Keratinocyte (primary cell): ENCODE results near the gene MARCHF3. TPM values are rescaled to one million over a fixed set of nuclear protein-coding genes. Genes with fewer than 3 reads are reported as not detected.

Experiments
- DNase-seq: peaks from one replicate; pipeline ENCODE4 v3.0.0-alpha.2; 2011; ENCODE audit warnings: low read depth, missing footprints, low spot score
- FAIRE-seq: peaks from 2 replicates; lab custom pipeline; 2011; peaks lifted over from hg19 to GRCh38; lab: Jason Lieb, UNC
- H2AFZ ChIP-seq: 2 replicates; pipeline ENCODE4 v1.6.0; 2012; ENCODE audit warnings: low read length, control low read depth, inconsistent platforms; ENCODE audit not compliant: control insufficient read depth
- H3K27ac ChIP-seq: 2 replicates; pipeline ENCODE4 v1.5.1; 2011; ENCODE audit warnings: low read length; ENCODE audit not compliant: control insufficient read depth, insufficient read depth
- H3K27me3 ChIP-seq: 3 replicates; pipeline ENCODE4 v1.6.0; 2011; ENCODE audit warnings: low read length; ENCODE audit not compliant: control insufficient read depth, insufficient read depth; ENCODE audit errors: extremely low read depth
- H3K36me3 ChIP-seq, 2 experiments: 2 replicates in 1 of 2; 3 replicates in 1 of 2; pipeline ENCODE4 v1.5.1; 2011; ENCODE audit warnings: low read length in 2 of 2, mild to moderate bottlenecking in 1 of 2; ENCODE audit not compliant: control insufficient read depth in 2 of 2, insufficient read depth in 2 of 2; ENCODE audit errors: extremely low read depth in 1 of 2
- H3K4me1 ChIP-seq: 3 replicates; pipeline ENCODE4 v1.5.1; 2011; ENCODE audit warnings: low read length; ENCODE audit not compliant: control insufficient read depth, insufficient read depth; ENCODE audit errors: extremely low read depth
- H3K4me2 ChIP-seq: 3 replicates; pipeline ENCODE4 v1.6.0; 2011; ENCODE audit warnings: low read depth, low read length; ENCODE audit not compliant: control insufficient read depth, insufficient read depth; ENCODE audit errors: extremely low read depth
- H3K4me3 ChIP-seq, 3 experiments: fragments of 200-600 bp in 1 of 3; sonication (generic) in 1 of 3; 2 replicates in 2 of 3; 3 replicates in 1 of 3; pipeline ENCODE4 v1.5.1; 2011 to 2016; ENCODE audit warnings: low read length in 3 of 3, mild to moderate bottlenecking in 3 of 3, control low read depth in 2 of 3, inconsistent platforms in 1 of 3, low read depth in 1 of 3, mixed read lengths in 1 of 3, mixed run types in 1 of 3, moderate library complexity in 1 of 3; ENCODE audit not compliant: control insufficient read depth in 2 of 3, insufficient read depth in 2 of 3; ENCODE audit errors: extremely low read depth in 1 of 3
- H3K79me2 ChIP-seq: 2 replicates; pipeline ENCODE4 v1.6.0; 2012; ENCODE audit warnings: low read length; ENCODE audit not compliant: control insufficient read depth, insufficient read depth
- H3K9ac ChIP-seq: 3 replicates; pipeline ENCODE4 v1.6.0; 2011; ENCODE audit warnings: low read length; ENCODE audit not compliant: control insufficient read depth, insufficient read depth; ENCODE audit errors: extremely low read depth
- H3K9me1 ChIP-seq: 3 replicates; pipeline ENCODE4 v1.6.0; 2011; ENCODE audit warnings: low read length; ENCODE audit not compliant: control insufficient read depth, insufficient read depth; ENCODE audit errors: extremely low read depth
- H3K9me3 ChIP-seq: 2 replicates; pipeline ENCODE4 v1.5.1; 2012; ENCODE audit warnings: low read depth, low read length; ENCODE audit not compliant: control insufficient read depth
- H4K20me1 ChIP-seq: 3 replicates; pipeline ENCODE4 v1.6.0; 2011; ENCODE audit warnings: low read length; ENCODE audit not compliant: control insufficient read depth, insufficient read depth; ENCODE audit errors: extremely low read depth
- EZH2 ChIP-seq: IDR thresholded peaks from one replicate; pipeline ENCODE4 v1.6.1; 2012; ENCODE audit warnings: inconsistent platforms, mild to moderate bottlenecking, low read length, moderate library complexity
- dilution Hi-C: fragments of 300-500 bp; cut with MboI; formaldehyde crosslinking; loops from one replicate; pipeline ENCODE4 v1.7.0; 2020; ENCODE audit warnings: low sequenced_read_pairs; ENCODE audit not compliant: extremely low pct_ligation_motif_present
- polyA plus RNA-seq, 5 experiments: library from polyadenylated mRNA; depleted of rRNA in 3 of 5; stranded (reverse) in 3 of 5; stranded (forward) in 1 of 5; unstranded in 1 of 5; fragments of >200 nt; gene quantifications; 1 replicate in 1 of 5; 2 replicates in 3 of 5; 3 replicates in 1 of 5; pipeline versions ENCODE4 v1.2.1 to v1.2.3, GENCODE V29; 2011 to 2012; ENCODE audit warnings: missing spikeins in 2 of 5, low read depth in 1 of 5, low replicate concordance in 1 of 5
- TF ChIP-seq, protein P1 (sequence below), 3 experiments: IDR thresholded peaks in 1 of 3; conservative IDR thresholded peaks in 1 of 3; optimal IDR thresholded peaks in 1 of 3; 2 replicates in 2 of 3; 3 replicates in 1 of 3; pipeline versions ENCODE3 to v1.5.1; 2011; ENCODE audit warnings: low read length in 3 of 3, mild to moderate bottlenecking in 3 of 3, moderate library complexity in 2 of 3, control low read depth in 1 of 3, inconsistent platforms in 1 of 3; ENCODE audit not compliant: insufficient read depth in 2 of 3; ENCODE audit errors: extremely low read depth in 1 of 3

The MARCHF3 gene
- polyA plus RNA-seq, 1 donor (not counting 4 experiments of a cell fraction or from before 2014, with no cell fraction given): 0.45 TPM

DNA sequence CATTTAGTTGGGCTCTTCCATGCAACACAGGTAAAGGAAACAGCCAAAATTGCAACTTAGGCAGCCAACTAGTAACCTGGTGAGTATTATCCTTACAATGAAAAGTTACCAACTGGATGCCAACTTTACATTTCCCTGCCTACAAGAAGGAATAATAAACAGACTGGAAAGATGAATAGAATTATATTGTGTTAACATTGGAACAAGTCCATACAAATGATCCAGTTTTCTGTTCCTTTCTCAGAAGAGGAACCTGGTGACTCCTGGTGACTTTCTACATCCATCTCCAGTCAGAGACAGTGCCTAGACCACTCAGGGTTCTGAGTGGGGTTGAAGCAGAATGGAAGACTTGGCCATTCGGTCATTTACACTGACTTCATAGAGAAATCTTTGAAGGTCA, 20.6 kb downstream of the MARCHF3 start:
- H3K9ac ChIP-seq: no peak overlapping the region
- H3K4me2 ChIP-seq: no peak overlapping the region
- no peak overlapping the region for H2AFZ ChIP-seq
- no peaks in the 10 kb centered on the region for H4K20me1 ChIP-seq
- no peaks in the 10 kb centered on the region for H3K4me1 ChIP-seq
- H3K79me2 ChIP-seq: no peaks in the 10 kb centered on the region
- H3K4me3 ChIP-seq: no peak overlapping the region
- H3K9me3 ChIP-seq: no peaks in the 10 kb centered on the region
- dilution Hi-C loops: no loop called here
- no peaks in the 10 kb centered on the region for H3K9me1 ChIP-seq
- DNase-seq: no peak
- no peak overlapping the region for H3K27ac ChIP-seq
- FAIRE-seq: no peak
- no peaks in the 10 kb centered on the region for H3K27me3 ChIP-seq
- TF ChIP-seq, protein P1, sequence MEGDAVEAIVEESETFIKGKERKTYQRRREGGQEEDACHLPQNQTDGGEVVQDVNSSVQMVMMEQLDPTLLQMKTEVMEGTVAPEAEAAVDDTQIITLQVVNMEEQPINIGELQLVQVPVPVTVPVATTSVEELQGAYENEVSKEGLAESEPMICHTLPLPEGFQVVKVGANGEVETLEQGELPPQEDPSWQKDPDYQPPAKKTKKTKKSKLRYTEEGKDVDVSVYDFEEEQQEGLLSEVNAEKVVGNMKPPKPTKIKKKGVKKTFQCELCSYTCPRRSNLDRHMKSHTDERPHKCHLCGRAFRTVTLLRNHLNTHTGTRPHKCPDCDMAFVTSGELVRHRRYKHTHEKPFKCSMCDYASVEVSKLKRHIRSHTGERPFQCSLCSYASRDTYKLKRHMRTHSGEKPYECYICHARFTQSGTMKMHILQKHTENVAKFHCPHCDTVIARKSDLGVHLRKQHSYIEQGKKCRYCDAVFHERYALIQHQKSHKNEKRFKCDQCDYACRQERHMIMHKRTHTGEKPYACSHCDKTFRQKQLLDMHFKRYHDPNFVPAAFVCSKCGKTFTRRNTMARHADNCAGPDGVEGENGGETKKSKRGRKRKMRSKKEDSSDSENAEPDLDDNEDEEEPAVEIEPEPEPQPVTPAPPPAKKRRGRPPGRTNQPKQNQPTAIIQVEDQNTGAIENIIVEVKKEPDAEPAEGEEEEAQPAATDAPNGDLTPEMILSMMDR (optimal IDR thresholded peaks at IDR 0.05 in 1 of 3, IDR thresholded peaks at IDR 0.05 in 1 of 3, conservative IDR thresholded peaks at IDR 0.05 in 1 of 3; ENCODE audit: extremely low read depth in 1 of 3, insufficient read depth in 2 of 3, low read length in 3 of 3): no peak
- TF ChIP-seq EZH2: no peak
- no peaks in the 10 kb centered on the region for H3K36me3 ChIP-seq

DNA sequence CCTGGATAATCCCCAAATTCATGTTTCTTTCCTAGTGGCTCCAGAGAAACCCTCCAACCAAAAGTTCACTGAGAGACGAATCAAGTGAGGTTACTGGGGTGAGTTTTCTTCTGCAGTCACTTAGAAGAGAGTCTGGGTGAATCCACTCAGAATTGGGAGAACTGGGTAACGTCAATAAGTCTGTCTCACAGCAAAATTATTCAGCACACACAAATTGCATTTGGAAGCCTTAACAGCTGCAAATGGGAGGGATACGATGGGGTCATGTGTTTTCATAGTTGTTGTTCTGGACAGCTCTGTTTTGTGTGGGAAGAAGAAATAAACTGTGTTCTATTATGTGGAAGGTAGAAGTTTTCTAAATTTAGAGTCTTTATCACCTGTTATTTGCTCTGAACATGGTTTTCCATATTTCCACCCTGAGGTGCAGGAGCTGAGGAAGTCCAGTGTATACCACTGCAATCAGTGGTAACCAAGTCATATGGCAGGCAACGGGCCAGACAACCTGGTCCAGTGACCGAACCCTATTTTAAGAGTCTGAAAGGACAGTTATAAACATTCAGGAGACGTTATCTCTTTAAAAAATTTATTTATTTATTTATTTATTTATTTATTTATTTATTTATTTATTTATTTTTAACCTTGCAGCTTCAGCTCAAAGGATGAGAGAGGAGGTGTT, 21.9 kb downstream of the MARCHF3 start:
- Histone ChIP-seq H2AFZ (no peak overlapping the region), H3K9me1 (no peaks in the 10 kb centered on the region), H3K79me2 (no peaks in the 10 kb centered on the region), H3K4me1 (no peaks in the 10 kb centered on the region), H3K9ac (no peak overlapping the region), H3K27me3 (no peaks in the 10 kb centered on the region), H3K36me3 (no peaks in the 10 kb centered on the region), H3K27ac (no peak overlapping the region), H4K20me1 (no peaks in the 10 kb centered on the region), H3K9me3 (no peaks in the 10 kb centered on the region), H3K4me3 (no peak overlapping the region), H3K4me2 (no peak overlapping the region)
- DNase-seq (no peak), FAIRE-seq (no peak)
- dilution Hi-C loops: no loop called here
- no peak for TF ChIP-seq EZH2
- TF ChIP-seq, protein P1 (optimal IDR thresholded peaks at IDR 0.05 in 1 of 3, IDR thresholded peaks at IDR 0.05 in 1 of 3, conservative IDR thresholded peaks at IDR 0.05 in 1 of 3; ENCODE audit: extremely low read depth in 1 of 3, insufficient read depth in 2 of 3, low read length in 3 of 3): no peak
